Fibroblast of pulmonary artery (primary cell): Measurements from ENCODE around the gene GGN.

Source experiments
- DNase-seq: peaks from one replicate; pipeline ENCODE4 v3.0.0-alpha.2; 2010; ENCODE audit warnings: low read depth
- H3K4me3 ChIP-seq: replicated peaks from 2 replicates; pipeline ENCODE4 v1.5.1; 2011; ENCODE audit warnings: low read depth, mild to moderate bottlenecking, control low read depth, low read length, moderate library complexity
- CTCF ChIP-seq: IDR thresholded peaks from 2 replicates; pipeline ENCODE4 v1.5.1; 2011; ENCODE audit warnings: mild to moderate bottlenecking, control low read depth, low read length, inconsistent platforms; ENCODE audit errors: missing control alignments

The GGN gene

DNA sequence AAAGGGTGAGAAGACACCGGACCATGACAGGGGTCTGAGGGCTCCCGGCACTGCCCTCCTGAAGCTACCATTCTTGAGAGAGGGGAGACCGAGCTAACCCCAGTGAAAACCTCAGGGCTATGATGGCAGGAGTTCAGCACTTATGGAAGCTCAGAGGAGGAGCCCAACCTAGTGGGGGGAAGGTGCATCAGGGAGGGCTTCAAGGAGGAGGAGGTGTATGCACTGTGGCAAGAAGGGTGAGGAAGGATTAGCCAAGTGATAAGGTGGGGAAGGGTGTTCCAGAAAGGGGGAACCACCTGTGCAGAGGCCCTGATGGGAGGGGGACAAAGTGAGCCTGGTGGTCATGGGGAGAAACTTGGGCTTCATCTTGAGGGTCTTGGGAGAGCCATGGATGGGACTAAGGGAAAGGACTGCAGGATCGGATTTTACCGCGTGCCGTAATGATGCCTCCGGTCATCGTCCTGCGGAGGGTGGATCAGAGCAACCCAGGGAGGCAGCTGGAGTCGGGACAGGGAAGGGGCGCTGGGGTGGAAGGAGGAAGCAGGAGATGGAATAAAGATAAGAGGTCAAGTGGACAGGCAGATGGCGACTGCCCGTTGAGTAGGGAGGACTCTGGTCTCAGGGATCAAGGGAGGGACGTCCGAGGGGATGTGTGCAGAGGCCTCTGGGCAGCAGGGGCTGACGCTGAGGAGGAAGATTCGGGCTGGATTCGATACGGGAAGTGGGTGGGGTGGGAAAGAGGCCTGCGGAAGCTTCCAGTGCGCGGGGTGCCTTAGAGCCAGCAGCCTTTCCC lies 26.8 kb downstream of the GGN start:
- H3K4me3 ChIP-seq = peak overlapping the region; percentile 62
- DNase-seq = no peak
- no peak for TF ChIP-seq CTCF

DNA sequence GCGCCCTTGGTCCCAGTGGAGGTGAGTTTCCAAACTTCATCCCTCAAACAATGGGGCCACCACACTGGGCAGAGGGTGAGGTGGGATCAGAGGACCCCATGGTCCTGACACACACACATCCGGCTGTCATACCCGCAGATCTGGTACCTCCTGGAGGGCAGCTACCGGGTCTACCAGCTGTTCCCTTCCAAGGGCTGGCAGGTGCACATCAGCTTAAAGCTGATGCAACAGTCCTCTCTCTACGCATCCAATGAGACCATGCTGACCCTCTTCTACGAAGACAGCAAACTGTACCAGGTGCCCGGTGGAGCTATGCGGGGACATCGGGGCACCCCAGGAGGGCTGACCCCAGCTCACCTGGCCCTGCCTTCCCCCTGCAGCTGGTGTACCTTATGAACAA lies 27.5 kb downstream of the GGN start:
- no peak for DNase-seq
- no peak overlapping the region for H3K4me3 ChIP-seq
- TF ChIP-seq CTCF = no peak

- no peak for TF ChIP-seq CTCF
- H3K4me3 ChIP-seq = no peak overlapping the region
- no peak for DNase-seq
Observed at GRCh38 chr19:38359242-38360021, 28.4 kb downstream of the GGN start.

- TF ChIP-seq CTCF = no peak
- DNase-seq = no peak
- H3K4me3 ChIP-seq = no peak overlapping the region
Observed at GRCh38 chr19:38358071-38358470, 29.8 kb downstream of the GGN start.

- DNase-seq = no peak
- H3K4me3 ChIP-seq = no peak overlapping the region
- no peak for TF ChIP-seq CTCF
Observed at GRCh38 chr19:38355728-38356725, 31.8 kb downstream of the GGN start.

- no peak for TF ChIP-seq CTCF
- H3K4me3 ChIP-seq = no peak overlapping the region
- DNase-seq = no peak
Observed at GRCh38 chr19:38352611-38353010, 35.2 kb downstream of the GGN start.
